SU-DHL-6 (cell line): ENCODE measurements around the gene XYLB.

Experiments
- CTCF ChIP-seq: fragments of 200-600 bp; sonication (generic); IDR thresholded peaks from one replicate; pipeline ENCODE4 v1.5.1; 2017; ENCODE audit warnings: antibody characterized with exemption, mild to moderate bottlenecking, low read length, moderate library complexity; ENCODE audit not compliant: insufficient read depth, poor library complexity, severe bottlenecking
- EZH2phosphoT487 ChIP-seq: fragments of 200-600 bp; sonication (generic), shearing (Covaris generic); conservative IDR thresholded peaks from 2 replicates; pipeline ENCODE4 v1.6.1; 2018; ENCODE audit warnings: mild to moderate bottlenecking, antibody characterized with exemption, low read length, moderate library complexity, mixed read lengths

- TF ChIP-seq CTCF = no peak
- no peak for TF ChIP-seq EZH2phosphoT487
Measured at GRCh38 chr3:38397320-38397719, 50.7 kb downstream of the XYLB start.
